Fibroblast of peridontal ligament (primary cell): ENCODE results near the gene KCNAB2.

Experiments
- DNase-seq: peaks from one replicate; pipeline ENCODE4 v3.0.0-alpha.2; 2010; ENCODE audit errors: extremely low read depth

The KCNAB2 gene

DNA sequence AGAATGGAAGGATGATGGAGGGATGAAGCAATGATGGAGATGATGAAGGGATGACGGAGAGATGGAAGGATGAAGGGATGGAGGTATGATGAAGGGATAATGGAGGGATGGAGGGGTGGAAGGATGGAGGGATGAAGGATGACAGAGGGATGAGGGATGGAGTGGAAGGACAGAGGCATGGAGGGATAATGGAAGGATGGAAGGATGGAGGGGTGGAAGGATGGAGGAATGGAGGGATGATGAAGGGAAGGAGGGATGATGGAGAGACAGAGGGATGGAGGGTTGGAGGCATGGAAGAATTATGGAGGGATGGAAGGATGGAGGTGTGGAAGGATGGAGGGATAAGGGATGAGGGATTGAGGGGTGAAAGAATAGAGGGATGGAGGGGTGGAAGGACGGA lies 62.8 kb downstream of the KCNAB2 start:
- no peak for DNase-seq

DNA sequence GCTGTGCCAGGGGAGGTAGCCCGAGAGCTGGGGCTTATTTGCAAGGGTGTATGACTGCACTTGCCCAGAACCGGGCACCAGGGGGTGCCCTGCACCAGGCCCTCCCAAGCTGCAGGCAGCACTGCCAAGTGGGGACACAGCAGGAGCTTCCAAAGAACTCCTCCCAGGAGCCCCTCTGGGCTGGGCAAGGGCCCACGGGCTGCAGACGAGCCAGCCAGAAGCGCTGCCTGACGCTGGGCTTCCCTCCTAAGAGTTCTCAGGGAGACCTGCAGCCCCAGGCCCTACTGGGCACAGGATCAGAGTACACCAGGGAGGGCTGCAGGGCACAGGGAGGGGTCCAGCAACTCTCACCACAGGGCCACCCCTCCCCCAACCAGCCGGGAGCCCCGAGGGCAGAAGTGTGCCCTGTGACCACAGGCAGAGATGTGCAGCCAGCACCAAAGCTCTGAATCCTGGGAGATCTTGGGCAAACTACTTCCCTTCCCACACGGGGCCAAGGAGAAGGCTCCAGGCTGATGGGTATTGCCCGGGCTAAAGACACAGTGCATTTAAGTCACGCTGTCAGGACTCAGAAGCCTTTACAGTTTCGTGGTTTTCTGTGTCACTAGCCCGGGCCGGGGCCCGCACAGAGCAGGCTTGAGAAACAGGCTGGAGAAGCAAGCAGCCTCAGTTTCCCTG lies 63.4 kb downstream of the KCNAB2 start:
- no peak for DNase-seq

DNA sequence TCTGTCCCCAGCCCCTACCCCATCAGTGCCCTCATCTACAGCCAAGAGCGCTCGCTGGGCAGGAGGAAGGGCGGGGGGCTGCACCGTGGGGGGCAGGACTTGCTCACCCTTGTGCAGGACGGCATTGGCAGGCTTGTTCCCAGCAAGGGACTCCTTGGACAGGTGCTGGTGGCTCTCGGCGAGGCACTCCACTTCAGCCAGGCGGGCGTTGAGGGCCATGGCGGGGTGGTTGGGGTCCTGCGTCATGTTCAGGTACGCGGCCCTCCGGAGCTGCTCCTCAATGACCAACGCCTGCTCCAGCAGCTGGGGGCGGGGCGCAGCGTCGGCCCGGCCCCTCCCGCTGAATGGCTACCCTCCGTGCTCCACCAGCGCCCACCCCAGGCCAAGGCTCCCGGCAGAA lies 64.0 kb downstream of the KCNAB2 start:
- no peak for DNase-seq

DNA sequence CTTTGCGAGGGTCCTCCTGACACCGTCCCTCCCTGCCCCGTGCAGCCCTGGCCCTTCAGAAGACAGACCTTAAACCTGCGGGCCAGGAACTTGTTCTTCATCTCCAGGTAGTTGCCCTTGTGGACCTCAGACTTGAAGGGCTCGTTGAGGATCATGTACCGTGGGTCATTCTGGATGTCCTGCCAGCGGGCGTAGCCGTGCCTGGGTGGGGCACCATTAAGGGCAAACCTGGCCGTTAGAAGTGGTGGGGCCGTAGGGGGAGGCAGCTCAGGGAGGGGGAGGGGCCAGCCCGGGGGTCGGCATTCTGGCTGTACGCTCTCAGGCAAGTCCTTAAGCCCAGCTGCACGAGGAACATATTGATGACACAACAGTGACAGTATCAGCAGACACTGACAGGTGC lies 64.6 kb downstream of the KCNAB2 start:
- DNase-seq: no peak

DNA sequence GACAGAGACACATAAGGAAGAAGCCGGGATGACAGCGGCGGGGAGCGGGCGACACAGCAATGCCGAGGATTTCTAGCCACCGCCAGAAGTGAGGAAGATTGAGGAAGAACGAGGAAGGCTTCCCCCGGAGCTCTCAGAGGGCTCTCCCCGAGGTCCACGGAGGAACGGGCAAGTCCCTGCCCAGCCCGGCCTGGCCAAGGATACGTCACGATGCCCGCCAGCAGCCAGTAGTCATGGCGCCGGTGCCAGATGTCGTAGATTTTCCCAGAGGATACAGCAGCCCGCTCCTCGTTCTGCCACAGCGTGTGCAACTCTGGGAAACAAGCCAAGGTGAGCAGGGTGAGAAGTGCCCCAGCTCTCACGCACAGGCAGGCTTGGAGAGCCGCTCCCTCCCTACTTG lies 65.9 kb downstream of the KCNAB2 start:
- no peak for DNase-seq

DNA sequence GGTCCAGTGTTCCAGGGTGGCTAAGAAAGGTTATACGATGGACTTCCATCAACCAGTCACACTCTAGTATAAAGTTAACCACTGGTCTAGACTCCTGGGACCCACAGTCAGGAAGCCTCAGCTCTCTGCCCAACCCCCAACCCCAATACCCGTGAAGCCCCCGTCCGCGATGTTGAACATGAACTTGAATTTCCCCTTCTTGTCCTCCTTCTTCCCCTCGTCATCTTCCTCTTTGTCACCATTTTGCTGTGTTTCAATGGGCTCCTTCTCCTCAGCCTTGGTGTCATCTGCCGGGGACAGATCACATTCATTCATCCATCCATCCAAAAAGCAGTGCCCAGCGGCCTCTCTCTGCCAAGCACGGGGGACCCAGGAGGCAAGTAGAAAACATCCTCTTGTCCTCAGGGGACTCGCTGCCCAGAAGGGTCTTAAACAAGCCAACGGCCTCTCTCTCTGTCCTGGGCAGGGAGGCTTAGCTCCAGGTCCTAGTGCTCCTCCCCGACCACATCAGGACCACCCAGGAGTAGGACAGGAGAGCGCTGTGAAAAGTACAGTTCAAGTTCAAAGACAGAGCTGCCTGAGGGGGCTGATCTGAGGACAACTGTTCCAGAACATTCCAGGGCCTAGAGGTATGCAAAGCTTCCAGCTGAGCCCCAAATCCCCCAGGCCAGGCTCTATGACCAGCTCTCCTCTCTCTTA lies 66.5 kb downstream of the KCNAB2 start:
- DNase-seq: no peak

DNA sequence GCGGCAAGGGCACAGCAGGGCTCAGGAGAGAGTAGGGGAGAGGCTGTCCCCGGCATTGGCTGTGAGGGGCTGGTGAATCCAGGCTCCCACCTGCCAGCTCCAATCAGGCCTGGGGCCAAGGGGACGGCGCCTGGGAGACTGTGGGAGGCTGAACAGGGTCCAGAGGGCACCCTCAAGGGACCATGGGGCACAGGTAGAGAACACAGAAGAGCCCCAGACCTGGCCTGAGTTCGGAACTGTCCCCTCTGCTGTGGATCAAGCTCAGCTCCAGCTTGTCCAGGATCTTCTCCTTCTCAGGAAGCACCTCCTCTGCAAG lies 67.0 kb downstream of the KCNAB2 start:
- no peak for DNase-seq

DNA sequence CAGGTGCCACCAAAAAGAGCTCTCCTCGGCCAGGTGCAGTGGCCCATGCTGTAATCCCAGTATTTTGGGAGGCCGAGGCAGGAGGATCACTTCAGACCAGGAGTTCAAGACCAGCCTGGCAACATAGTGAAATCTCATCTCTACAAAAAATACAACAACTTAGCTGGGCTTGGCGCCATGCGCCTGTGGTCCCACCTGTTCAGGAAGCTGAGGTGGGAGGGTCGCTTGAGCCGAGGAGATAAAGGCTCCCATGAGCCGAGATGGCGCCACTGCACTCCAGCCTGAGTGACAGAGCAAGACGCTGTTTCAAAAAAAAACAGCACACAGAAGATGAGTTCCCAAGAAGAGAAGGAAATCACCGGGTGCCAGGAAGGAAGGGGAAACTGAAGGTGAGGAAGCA lies 67.4 kb downstream of the KCNAB2 start:
- DNase-seq: no peak

DNA sequence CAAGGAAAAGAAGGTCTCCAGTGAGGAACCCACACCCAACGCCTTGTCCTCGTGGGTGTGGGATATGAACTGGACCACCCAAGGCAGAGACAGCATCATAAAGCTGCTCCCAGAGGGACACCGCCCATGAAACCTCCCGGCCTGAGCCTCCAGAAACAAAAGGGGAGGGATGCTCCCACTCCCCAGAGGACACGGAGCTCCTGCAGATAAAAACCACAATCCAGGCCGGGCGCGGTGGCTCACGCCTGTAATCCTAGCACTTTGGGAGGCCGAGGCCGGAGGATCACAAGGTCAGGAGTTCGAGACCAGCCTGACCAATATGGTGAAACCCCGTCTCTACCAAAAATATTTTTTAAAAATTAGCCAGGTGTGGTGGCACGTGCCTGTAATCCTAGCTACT lies 68.1 kb downstream of the KCNAB2 start:
- no peak for DNase-seq

DNA sequence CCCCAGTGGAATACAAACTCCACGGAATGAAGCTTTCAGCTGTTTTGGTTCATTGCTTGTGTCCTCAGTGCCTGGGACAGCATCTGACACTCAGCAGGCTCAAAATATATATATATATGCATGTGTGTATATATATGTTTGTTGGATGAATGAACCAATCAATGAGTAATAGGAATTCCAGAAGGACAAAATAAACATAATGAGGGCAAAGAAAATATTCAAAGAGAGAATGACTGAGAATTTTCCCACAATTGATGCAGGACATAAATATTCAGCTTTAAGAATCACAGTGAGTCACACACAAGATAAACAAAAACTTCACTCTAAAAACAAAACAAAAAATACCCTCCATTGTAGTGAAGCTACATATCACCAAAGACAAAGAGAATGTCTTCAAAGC lies 70.4 kb downstream of the KCNAB2 start:
- DNase-seq: no peak

DNA sequence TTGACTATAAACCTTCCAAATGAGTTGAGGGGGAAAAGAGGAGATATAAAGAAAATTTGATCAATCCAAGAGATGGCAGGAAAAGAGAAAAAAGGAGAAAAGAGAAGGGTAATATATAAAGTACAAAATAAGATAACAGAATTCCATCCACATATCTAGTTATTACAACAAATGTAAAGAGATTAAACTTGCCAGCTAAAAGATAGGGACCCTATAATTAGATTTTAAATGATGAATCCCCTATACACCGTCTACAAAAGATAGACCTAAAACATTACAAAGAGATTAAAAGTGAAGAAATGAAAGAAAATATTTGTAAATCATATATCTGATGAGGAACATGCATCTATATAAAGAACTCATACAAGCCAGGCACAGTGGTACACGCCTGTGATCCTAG lies 71.4 kb downstream of the KCNAB2 start:
- no peak for DNase-seq

DNA sequence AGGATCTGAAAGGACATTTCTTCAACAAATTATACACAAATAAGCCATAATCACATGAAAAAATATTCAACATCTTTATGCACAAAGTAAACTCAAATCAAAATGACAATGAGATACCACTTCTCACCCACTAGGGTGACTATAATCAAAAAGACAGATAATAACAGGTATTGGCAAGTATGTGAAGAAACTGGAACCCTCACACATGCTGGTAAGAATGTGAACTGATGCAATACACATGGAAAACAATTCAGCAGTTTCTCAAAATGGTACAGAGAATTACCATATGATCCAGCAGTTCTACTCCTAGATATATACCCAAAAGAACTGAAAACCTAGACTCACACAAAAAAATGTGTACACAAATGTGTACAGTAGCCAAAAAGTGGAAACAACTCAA lies 71.9 kb downstream of the KCNAB2 start:
- no peak for DNase-seq

DNA sequence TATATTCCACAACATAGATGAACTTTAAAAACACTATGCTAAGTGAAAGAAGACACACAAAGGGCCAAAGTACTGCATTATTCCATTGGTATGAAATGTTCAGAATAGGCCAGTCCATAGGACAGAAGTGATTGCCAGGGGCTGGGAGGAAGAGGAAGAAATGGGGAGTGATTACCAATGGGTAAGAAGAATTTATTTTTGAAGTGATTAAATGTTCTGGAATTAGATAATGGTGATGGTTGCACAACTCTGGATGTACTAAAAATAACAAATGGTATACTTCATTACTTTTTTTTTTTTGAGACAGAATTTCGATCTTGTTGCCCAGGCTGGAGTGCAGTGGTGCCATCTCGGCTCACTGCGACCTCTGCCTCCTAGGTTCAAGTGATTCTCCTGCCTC lies 72.7 kb downstream of the KCNAB2 start:
- no peak for DNase-seq

DNA sequence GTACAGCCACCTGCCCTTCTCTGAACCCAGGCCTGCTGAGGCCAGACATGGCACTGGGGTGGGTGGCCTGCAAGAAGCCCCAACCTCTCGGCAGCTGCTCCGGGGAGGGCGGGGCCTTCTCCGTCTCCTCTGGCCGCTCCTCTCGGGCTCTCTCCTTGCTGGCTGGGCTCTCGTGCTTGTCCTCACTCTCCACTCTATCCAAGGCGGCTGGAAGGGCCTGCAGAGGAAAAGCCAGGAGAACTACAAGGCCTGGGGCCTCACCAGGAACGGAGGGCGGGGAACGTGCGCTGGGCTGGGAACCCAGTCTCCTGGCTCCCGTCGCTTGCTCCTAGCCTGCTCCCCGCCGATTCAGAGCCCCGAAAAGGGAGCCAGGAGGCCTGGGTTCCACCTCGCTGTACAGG lies 75.3 kb downstream of the KCNAB2 start:
- DNase-seq: no peak

DNA sequence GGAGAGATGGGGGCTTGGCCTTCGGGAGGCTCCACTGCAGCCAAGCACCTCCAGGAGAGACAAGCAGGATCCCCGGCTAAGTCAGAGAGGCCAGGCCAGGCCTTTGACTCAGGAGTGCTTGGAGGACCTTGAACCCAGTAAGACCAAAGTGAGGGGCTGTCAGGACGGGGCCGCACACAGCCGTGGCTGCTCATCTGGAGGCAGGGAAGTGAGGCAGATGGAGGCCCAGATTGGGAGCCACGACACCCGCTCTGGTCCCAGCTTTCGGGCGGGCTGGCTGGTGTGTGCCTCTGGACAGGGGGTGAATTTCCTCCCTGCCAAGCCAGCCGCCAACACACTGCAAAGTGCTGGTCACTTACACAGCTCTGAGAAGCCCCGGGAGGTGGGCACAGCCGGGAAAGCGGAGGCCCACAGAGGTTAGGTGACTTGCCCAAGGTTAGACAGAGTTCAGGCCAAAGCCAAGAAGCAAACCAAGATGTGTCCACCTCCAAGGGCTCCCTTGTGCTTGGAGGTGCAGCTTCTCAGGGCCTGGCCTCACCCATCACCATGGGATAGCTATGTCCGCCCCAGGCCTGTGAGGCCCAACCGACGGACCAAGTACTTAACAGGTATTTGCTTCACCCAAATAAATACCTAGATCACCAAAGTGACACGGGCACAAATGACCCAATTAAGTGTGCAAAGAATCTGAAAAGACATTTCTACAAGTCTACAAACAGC lies 76.1 kb downstream of the KCNAB2 start:
- DNase-seq: no peak

DNA sequence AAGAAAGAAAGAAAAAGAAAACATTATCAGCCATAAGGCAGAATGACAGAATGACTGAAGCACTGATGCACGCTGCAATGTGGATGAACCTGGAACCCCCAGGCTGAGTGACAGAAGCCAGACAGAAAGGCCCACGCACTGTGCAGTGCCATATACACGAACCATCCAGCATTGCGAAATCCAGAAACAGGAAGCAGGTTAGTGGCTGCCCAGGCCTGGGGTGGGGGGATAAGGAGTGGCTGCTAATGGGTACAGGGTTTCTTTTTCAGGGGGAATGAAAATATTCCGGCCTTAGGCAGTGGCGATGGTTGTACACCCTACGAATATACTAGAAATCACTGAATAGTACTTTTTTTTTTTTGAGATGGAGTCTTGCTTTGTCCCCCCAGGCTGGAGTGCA lies 77.4 kb downstream of the KCNAB2 start:
- DNase-seq: no peak

DNA sequence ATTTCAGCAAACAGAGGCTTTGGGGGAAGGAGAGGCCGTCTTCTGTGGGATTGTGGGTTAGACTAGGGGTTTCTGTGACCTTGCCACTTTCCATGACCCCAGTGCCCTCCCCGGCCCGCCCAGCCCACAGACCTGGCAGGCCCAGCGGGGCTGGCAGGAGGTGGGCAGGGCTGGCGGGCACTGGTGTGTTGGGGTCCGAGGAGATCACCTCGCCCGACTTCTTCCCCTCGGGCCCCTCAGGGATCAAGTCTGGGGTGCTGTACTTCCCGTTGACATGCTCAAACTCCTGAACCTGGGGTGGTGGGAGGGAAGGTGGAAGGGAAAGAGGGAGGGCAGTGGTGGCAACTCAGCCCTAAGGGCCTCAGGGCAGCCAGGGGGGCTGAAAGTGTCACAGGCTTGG lies 78.1 kb downstream of the KCNAB2 start:
- no peak for DNase-seq

DNA sequence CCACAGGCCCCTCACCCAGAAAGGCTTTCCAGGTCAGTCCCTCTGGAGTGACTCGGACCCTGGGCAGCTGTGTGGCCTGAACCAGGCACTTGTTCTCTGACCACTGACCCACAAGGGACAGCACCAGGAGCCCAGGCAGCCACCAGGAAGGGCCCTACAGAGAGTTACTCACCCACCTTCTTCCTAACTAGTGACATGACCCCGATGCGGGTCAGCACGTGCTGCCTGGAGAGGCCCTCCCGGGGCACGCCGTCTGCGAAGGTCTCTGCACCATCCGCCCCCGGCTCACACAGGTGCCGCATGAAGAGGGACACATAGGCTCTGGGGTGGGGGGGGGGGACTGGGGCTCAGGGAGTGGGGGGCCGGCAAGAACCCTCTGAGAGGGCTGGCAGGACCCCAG lies 78.7 kb downstream of the KCNAB2 start:
- no peak for DNase-seq

DNA sequence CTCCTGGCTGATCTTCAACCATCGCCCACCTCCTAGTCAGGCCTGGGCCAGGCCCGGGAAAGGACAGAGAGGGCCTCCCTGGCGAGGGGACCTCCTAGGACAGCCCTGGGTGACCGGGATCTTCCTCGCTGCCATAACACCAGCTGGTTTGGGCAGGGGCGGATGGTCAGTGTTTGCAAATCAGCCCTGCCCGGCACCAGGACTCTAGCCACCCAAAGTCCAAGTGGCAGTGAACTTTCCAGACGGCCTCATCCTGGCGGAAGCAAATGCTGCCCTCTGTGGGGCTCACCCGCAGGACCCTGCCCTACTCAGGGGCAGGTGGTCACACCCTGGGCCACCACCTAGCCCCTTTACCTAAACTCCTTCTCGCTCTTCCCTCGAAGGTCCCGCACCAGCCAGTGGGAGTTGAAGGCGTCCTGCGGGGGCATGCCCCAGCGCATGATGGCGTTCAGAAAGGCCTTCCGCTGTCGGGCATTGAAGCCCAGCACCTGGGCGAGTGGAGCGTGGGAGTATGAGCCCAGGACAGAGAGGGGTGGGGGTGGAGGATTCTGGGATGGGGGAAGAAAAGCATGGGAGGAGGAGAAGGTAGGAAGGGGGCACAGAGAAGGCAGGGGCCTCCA lies 79.2 kb downstream of the KCNAB2 start:
- no peak for DNase-seq

DNA sequence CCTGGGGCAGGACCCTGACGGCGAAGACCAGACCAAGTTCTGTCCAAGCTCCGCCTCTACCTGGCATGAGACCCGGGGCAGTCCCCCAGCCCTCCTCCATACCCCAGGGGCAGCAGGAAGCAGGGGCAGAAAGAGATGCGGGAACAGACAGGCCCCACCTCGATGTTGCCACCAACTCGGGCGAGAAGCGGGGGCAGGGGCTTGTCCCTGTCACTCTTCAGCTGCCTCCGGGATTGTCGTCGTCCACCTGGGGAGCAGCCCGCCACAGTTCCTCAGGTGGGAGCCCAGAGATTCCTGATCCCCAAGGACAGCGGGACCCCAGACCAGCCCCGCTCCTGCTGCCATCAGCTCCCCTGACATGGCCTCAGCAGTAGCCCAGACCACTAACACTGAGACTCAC lies 79.7 kb downstream of the KCNAB2 start:
- no peak for DNase-seq

DNA sequence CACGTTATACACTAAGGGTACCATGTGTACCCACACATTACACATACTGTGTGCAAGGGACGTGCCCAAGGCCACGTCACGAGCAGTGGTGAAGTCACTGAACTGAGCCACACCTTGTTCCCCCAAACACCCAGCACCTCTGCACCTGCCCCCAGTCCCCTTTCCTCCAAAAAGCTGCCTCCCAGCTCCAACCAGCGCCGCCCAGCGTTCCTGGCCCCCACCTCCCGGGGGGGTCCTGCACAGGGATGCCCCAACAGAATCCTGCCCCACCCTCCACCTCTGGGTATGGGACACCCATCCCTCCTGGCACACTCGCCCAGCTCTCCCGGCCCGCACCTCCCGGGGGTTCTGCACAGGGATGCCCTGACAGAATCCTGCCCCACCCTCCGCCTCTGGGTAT lies 80.3 kb downstream of the KCNAB2 start:
- no peak for DNase-seq

DNA sequence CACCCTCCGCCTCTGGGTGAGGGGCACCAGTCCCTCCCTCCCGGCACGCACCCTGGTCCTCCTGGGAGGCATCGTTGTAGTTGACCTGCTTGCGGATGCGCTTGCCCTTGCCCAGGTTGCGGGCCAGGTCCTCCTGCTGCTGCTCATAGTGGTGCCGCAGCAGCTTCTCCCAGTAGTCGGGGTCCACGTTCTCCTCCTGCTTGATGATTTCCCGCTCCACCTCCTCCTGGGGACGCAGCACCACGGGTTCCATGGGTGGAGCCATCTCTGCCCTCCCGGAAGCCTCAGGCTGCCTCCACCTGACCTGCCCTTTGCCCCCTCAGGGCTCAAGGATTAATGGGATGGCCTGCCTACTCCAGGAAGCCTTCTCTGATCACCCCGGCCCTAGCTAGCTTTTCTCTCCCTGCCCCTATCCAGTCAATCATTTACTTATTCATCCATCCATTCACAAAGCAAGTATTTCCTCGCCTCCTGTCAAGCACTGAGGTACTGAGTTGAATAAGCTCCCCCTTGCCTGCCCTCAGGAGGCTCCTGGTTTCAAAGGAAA lies 80.9 kb downstream of the KCNAB2 start:
- no peak for DNase-seq
